Endothelial cell of umbilical vein (primary cell): ENCODE measurements around the gene ARMC5. TPM values are rescaled to one million over a fixed set of nuclear protein-coding genes. Genes with fewer than 3 reads are reported as not detected.

Experiments used
- BruUV-seq: library from RNA; stranded (reverse); fragments of 400-500 nt; replicated peaks from 2 replicates; lab custom pipeline; 2021; lab: Mats Ljungman, UMichigan
- CTCF ChIA-PET: fragments of 300-600, 350-600 bp; sonication (Branson Sonifier 250); formaldehyde crosslinking; loops from one replicate; lab custom pipeline; 2021; ENCODE audit warnings: antibody characterized with exemption, inconsistent platforms; lab: Charles Lee
- POLR2A ChIA-PET: fragments of 300-600, 350-600 bp; sonication (Branson Sonifier 250); formaldehyde crosslinking; loops from one replicate; lab custom pipeline; 2021; ENCODE audit warnings: antibody characterized with exemption, inconsistent platforms; lab: Charles Lee
- DNase-seq: peaks from one replicate; pipeline ENCODE4 v3.0.0-alpha.2; 2011; ENCODE audit warnings: low read depth, low spot score
- FAIRE-seq: peaks from 2 replicates; lab custom pipeline; 2011; peaks lifted over from hg19 to GRCh38; lab: Jason Lieb, UNC
- H2AFZ ChIP-seq: 2 replicates; pipeline ENCODE4 v1.6.0; 2012; ENCODE audit warnings: low read depth, low read length, control low read depth, inconsistent platforms
- H3K27ac ChIP-seq: 2 replicates; pipeline ENCODE4 v1.5.1; 2011; ENCODE audit warnings: low read depth, mild to moderate bottlenecking, control low read depth, low read length, moderate library complexity; ENCODE audit not compliant: insufficient read depth
- H3K27me3 ChIP-seq, 2 experiments: 2 replicates each; pipeline versions ENCODE4 v1.6.0 to v1.6.1; 2011; ENCODE audit warnings: low read length in 2 of 2, mixed read lengths in 1 of 2; ENCODE audit not compliant: control insufficient read depth in 2 of 2, insufficient read depth in 2 of 2
- H3K36me3 ChIP-seq, 2 experiments: 2 replicates in 1 of 2; 3 replicates in 1 of 2; pipeline ENCODE4 v1.5.1; 2011; ENCODE audit warnings: low read length in 2 of 2, mild to moderate bottlenecking in 1 of 2, moderate library complexity in 1 of 2; ENCODE audit not compliant: control insufficient read depth in 2 of 2, insufficient read depth in 2 of 2; ENCODE audit errors: extremely low read depth in 1 of 2
- H3K4me1 ChIP-seq: 3 replicates; pipeline ENCODE4 v1.5.1; 2011; ENCODE audit warnings: mild to moderate bottlenecking, low read length; ENCODE audit not compliant: control insufficient read depth, insufficient read depth; ENCODE audit errors: extremely low read depth
- H3K4me2 ChIP-seq: 2 replicates; pipeline ENCODE4 v1.6.1; 2011; ENCODE audit warnings: low read length, control low read depth, mixed read lengths; ENCODE audit not compliant: insufficient read depth
- H3K4me3 ChIP-seq, 3 experiments: fragments of 200-600 bp in 1 of 3; sonication (generic), shearing (Covaris generic) in 1 of 3; replicated peaks in 1 of 3; 2 replicates each; pipeline ENCODE4 v1.5.1; 2011 to 2016; ENCODE audit warnings: control low read depth in 3 of 3, low read length in 3 of 3, mild to moderate bottlenecking in 2 of 3, inconsistent platforms in 1 of 3, low read depth in 1 of 3, moderate library complexity in 1 of 3; ENCODE audit not compliant: insufficient read depth in 1 of 3
- H3K79me2 ChIP-seq: 2 replicates; pipeline ENCODE4 v1.6.0; 2012; ENCODE audit warnings: low read length, inconsistent platforms; ENCODE audit not compliant: control insufficient read depth, insufficient read depth
- H3K9ac ChIP-seq: replicated peaks from 2 replicates; pipeline ENCODE3; 2011; ENCODE audit warnings: low read length, control low read depth; ENCODE audit not compliant: insufficient read depth; ENCODE audit errors: extremely low read depth
- H3K9me1 ChIP-seq: replicated peaks from 3 replicates; pipeline ENCODE4 v1.6.0; 2011; ENCODE audit warnings: mild to moderate bottlenecking, low read length; ENCODE audit not compliant: control insufficient read depth, insufficient read depth; ENCODE audit errors: extremely low read depth
- H3K9me3 ChIP-seq: replicated peaks from 2 replicates; pipeline ENCODE4 v1.5.1; 2012; ENCODE audit warnings: low read length, inconsistent platforms; ENCODE audit not compliant: control insufficient read depth, insufficient read depth
- H4K20me1 ChIP-seq: replicated peaks from 2 replicates; pipeline ENCODE3; 2011; ENCODE audit warnings: mild to moderate bottlenecking, low read length; ENCODE audit not compliant: control insufficient read depth, insufficient read depth; ENCODE audit errors: extremely low read depth
- CTCF ChIP-seq, 2 donors: IDR thresholded peaks; 1 replicate in 1 of 2; 2 replicates in 1 of 2; pipeline ENCODE4 v1.5.1; 2011; ENCODE audit warnings: low read length in 2 of 2, mild to moderate bottlenecking in 2 of 2, moderate library complexity in 2 of 2, control low read depth in 1 of 2, inconsistent platforms in 1 of 2, low read depth in 1 of 2; ENCODE audit not compliant: insufficient read depth in 1 of 2; ENCODE audit errors: extremely low read depth in 1 of 2
- EZH2 ChIP-seq: IDR thresholded peaks from 2 replicates; pipeline ENCODE4 v1.6.1; 2012; ENCODE audit warnings: borderline replicate concordance, low read depth, mild to moderate bottlenecking, moderate library complexity, low read length, inconsistent platforms; ENCODE audit not compliant: severe bottlenecking
- FOS ChIP-seq: IDR thresholded peaks from 2 replicates; pipeline ENCODE4 v1.6.1; 2011; ENCODE audit warnings: mild to moderate bottlenecking, low read length, moderate library complexity, borderline replicate concordance; ENCODE audit not compliant: insufficient read depth
- GATA2 ChIP-seq: IDR thresholded peaks from 2 replicates; pipeline ENCODE4 v1.7.0; 2011; ENCODE audit warnings: low read depth, mild to moderate bottlenecking, moderate library complexity, mixed read lengths, low read length; ENCODE audit not compliant: insufficient read length, insufficient read depth
- JUN ChIP-seq: IDR thresholded peaks from 2 replicates; pipeline ENCODE4 v1.6.1; 2011; ENCODE audit warnings: borderline replicate concordance, low read depth; ENCODE audit not compliant: insufficient read length, insufficient read depth
- MAX ChIP-seq: IDR thresholded peaks from 2 replicates; pipeline ENCODE4 v1.6.1; 2011; ENCODE audit not compliant: insufficient read depth, insufficient read length
- MYC ChIP-seq: IDR thresholded peaks from one replicate; pipeline ENCODE4 v1.6.1; 2011; ENCODE audit warnings: mild to moderate bottlenecking, low read depth, low read length
- POLR2A ChIP-seq: IDR thresholded peaks from 2 replicates; pipeline ENCODE4 v1.6.1; 2012; ENCODE audit warnings: low read depth, mild to moderate bottlenecking, control low read depth, low read length
- POLR2AphosphoS5 ChIP-seq: IDR thresholded peaks from 2 replicates; pipeline ENCODE4 v1.6.1; 2012; ENCODE audit warnings: low read depth, mild to moderate bottlenecking, control low read depth, low read length, moderate library complexity; ENCODE audit not compliant: insufficient read depth
- dilution Hi-C: fragments of 300-500 bp; cut with MboI; formaldehyde crosslinking; loops from one replicate; pipeline ENCODE4 v1.15.0; 2019; ENCODE audit warnings: low sequenced_read_pairs; ENCODE audit not compliant: extremely low pct_ligation_motif_present
- intact Hi-C: fragments of 100-400 bp; cut with micrococcal nuclease; formaldehyde crosslinking; loops from one replicate; pipeline ENCODE4 v1.10.0; 2022
- polyA plus RNA-seq, 4 experiments: library from polyadenylated mRNA; depleted of rRNA in 3 of 4; stranded (reverse) in 3 of 4; unstranded in 1 of 4; fragments of >200 nt; gene quantifications; 2 replicates each; pipeline versions ENCODE4 v1.2.1 to v1.2.3, GENCODE V29; 2011 to 2012; ENCODE audit warnings: missing spikeins in 1 of 4
- total RNA-seq: library from RNA; stranded (reverse); gene quantifications from 2 replicates; pipeline ENCODE4 v1.2.3, GENCODE V29; 2021

The ARMC5 gene
- total and polyA plus RNA-seq, 2 donors (not counting 3 experiments of a cell fraction or from before 2014, with no cell fraction given) = 17.3 to 18.8 TPM

GRCh38 chr16:31493506-31494125, 34.3 kb downstream of the ARMC5 start:
- H3K9ac ChIP-seq = no peak overlapping the region
- no peak overlapping the region for H3K4me2 ChIP-seq
- H3K36me3 ChIP-seq = peaks cover 6 to 17% of the 10 kb centered on the region in 2 experiments
- no peak for FAIRE-seq
- H3K27ac ChIP-seq = no peak overlapping the region
- BruUV-seq = no TSS peak
- peaks cover 0 to 5% of the 10 kb centered on the region in 2 experiments for H3K27me3 ChIP-seq
- no peak overlapping the region for H3K4me3 ChIP-seq
- H3K9me3 ChIP-seq = no peaks in the 10 kb centered on the region
- dilution Hi-C loops (no loop called here), intact Hi-C loops (no loop called here)
- no peaks in the 10 kb centered on the region for H3K9me1 ChIP-seq
- TF ChIP-seq MYC = no peak
- no peak for TF ChIP-seq POLR2AphosphoS5
- no peak for TF ChIP-seq POLR2A
- TF ChIP-seq MAX = no peak
- no peak for TF ChIP-seq EZH2
- TF ChIP-seq CTCF (IDR thresholded peaks at IDR 0.05; ENCODE audit: extremely low read depth in 1 of 2, insufficient read depth in 1 of 2, low read depth in 1 of 2, low read length in 2 of 2) = no peak
- no peak for TF ChIP-seq FOS
- no peak for TF ChIP-seq JUN
- TF ChIP-seq GATA2 = no peak
- CTCF ChIA-PET = interaction anchor here (0.5 to 1.3 kb wide), 2 partner anchors 33 to 223 kb away, joined by 3 to 5 read pairs; no protein-coding TSS in a partner anchor
- no peak overlapping the region for H2AFZ ChIP-seq
- H4K20me1 ChIP-seq = no peaks in the 10 kb centered on the region
- no peak for DNase-seq
- H3K79me2 ChIP-seq = no peaks in the 10 kb centered on the region
- POLR2A ChIA-PET = no interaction called here
- H3K4me1 ChIP-seq = no peaks in the 10 kb centered on the region
